Measurements from ENCODE around the gene NFATC4. TPM values are rescaled to one million over a fixed set of nuclear protein-coding genes. Genes with fewer than 3 reads are reported as not detected.
"Not testable (repeated sequence)": the region's sequence is repeated elsewhere in the genome, so short reads cannot be mapped to it uniquely, and the experiment has no call there.

NFATC4 gene
- total RNA-seq, 2 donors from 2014 or later: not detected

DNA sequence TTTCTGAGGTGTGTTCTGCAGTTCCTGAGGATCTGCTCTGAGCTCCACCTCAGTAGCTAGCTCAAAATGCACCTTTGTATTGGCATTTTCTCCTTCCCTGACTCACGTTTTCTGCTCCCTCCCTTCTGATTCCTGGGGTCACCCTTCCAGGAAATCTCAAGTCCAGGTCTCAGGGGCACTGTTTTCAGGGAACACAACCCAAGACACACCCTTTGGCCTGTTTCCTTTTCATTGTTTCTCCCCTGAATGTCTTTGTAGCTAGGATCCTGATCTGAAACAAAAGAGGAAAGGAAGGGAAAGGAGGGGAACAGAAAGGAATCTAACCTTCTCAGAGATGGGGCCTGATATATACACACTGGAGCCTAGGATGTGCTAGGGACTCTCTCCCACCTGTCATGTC, 20.9 kb upstream of the NFATC4 start:
- Mint-ChIP-seq H3K4me3 (no peak overlapping the region), H3K27me3 (peaks cover 80% of the 10 kb centered on the region), H3K36me3 (ENCODE audit: low read depth) (peaks cover 10% of the 10 kb centered on the region), H3K4me1 (no peaks in the 10 kb centered on the region), H3K27ac (no peak overlapping the region)
- H3K9me3 ChIP-seq (ENCODE audit: control insufficient read depth, low read length, poor library complexity, severe bottlenecking): no peaks in the 10 kb centered on the region
- no peak for ATAC-seq
- no peak for DNase-seq

DNA sequence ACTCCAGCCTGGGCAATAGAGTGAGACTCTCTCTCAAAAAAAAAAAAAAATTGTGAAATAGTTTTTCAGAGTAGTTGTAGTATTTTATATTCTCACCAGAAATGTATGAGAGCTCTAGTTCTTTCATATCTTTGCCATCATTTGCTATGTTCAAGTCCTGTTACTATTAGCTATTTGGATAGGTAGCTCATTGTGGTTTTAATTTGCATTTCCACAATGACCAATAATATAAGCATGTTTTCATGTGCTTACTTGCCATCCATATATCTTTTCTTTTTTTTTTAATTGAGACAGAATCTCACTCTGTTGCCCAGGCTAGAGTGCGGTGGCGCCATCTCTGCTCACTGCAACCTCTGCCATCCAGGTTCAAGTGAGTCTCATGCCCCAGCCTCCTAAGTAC, 19.8 kb upstream of the NFATC4 start:
- no peak overlapping the region for H3K27ac Mint-ChIP-seq
- DNase-seq: no peak
- H3K36me3 Mint-ChIP-seq (ENCODE audit: low read depth): peaks cover 10% of the 10 kb centered on the region
- no peak overlapping the region for H3K4me3 Mint-ChIP-seq
- H3K9me3 ChIP-seq (ENCODE audit: control insufficient read depth, low read length, poor library complexity, severe bottlenecking): no peaks in the 10 kb centered on the region
- ATAC-seq: no peak
- peaks cover 82% of the 10 kb centered on the region for H3K27me3 Mint-ChIP-seq
- H3K4me1 Mint-ChIP-seq: no peaks in the 10 kb centered on the region

DNA sequence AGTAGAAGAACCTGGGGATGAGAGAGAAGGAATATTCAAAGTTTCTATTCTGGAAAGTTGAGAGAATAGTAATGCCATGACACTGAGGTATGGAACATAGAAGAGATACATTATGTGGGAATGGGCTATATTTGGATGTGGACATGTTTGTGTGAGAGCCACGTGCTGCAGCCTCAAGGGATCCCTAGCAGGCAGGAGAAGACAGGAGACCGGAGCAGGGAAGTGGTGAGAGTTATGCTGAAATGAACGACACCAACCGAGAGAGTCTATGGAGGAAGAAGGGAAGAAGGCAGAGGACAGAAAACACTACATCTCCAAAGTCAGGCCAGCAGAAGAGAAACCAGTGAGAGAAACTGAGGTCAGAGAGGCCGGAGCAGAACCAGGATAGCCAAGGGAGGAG, 18.2 kb upstream of the NFATC4 start:
- H3K4me3 Mint-ChIP-seq: no peak overlapping the region
- H3K36me3 Mint-ChIP-seq (ENCODE audit: low read depth): peaks cover 10% of the 10 kb centered on the region
- peaks cover 5% of the 10 kb centered on the region for H3K4me1 Mint-ChIP-seq
- H3K27ac Mint-ChIP-seq: no peak overlapping the region
- H3K27me3 Mint-ChIP-seq: peaks cover 85% of the 10 kb centered on the region
- ATAC-seq: no peak
- H3K9me3 ChIP-seq (ENCODE audit: control insufficient read depth, low read length, poor library complexity, severe bottlenecking): no peaks in the 10 kb centered on the region
- no peak for DNase-seq

DNA sequence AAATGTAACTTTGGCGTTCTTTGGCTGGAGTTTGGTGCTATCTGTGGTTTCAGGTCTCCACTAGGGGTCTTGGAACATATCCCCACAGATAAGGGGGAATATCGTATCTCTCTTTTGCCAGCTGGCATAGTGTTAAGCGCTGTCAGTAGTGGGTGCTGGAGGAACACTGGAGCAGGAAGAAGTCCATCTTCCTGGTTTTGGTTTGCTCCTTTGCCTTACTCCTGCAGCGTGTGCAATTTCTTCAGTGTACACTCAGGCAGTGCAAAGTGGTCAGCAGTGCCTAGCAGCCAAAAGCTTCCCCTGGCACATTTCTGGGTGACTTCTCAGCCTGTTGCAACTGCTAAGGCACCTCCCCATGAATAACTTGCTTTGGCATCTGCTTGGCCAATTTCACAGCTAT, 16.5 kb upstream of the NFATC4 start:
- Mint-ChIP-seq H3K4me1 (peaks cover 5% of the 10 kb centered on the region), H3K27ac (no peak overlapping the region), H3K27me3 (peaks cover 72% of the 10 kb centered on the region), H3K36me3 (ENCODE audit: low read depth) (peaks cover 10% of the 10 kb centered on the region), H3K4me3 (no peak overlapping the region)
- ATAC-seq: no peak
- no peak for DNase-seq
- H3K9me3 ChIP-seq (ENCODE audit: control insufficient read depth, low read length, poor library complexity, severe bottlenecking): no peaks in the 10 kb centered on the region

DNA sequence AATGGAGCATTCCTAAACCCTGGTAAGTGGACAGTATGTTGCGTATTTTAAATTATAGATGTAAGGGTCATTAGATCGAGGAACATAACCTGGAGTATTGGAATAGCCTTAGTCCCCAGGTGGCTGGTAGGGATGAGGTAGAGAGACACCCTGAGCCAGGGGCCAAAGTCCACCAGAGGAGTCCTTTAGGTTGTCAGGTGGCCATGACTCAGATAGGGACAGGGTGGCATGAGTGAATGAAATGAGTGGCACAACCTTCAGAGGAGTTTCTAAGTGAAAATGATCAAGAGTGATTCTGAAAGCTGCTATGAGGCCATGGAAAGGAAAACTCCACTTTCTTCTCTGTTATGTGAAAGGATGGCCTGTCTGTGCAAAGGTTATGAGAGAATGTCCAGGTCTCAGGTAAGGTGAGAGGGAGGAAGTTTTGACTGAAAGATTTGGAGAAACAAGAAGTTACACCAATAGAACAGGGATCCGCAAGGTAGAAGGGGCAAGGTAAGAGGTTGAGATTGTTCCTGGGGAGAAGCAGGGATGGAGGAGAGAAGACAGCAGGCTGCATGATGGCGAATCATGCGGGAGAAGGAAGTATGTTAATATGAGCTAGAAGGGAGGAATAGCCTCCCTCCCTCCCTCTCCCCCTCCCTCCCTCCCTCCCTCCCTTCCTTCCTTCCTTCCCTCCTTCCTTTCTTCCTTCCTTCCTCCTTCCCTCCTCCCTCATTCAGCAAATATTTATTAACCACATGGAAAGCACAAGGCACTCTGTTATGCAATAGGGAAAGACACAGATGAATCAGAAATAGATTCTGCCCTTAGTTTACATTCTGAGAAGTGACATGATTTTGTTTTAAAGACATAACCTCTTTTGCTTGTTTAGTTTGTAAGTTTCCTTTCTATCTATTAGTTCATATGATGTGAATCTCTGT, 14.2 kb upstream of the NFATC4 start:
- DNase-seq (no peak), ATAC-seq (no peak)
- H3K9me3 ChIP-seq (ENCODE audit: control insufficient read depth, low read length, poor library complexity, severe bottlenecking): no peaks in the 10 kb centered on the region
- H3K27ac Mint-ChIP-seq: peak overlapping the region; percentile 57
- peaks cover 56% of the 10 kb centered on the region for H3K27me3 Mint-ChIP-seq
- peaks cover 10% of the 10 kb centered on the region for H3K36me3 Mint-ChIP-seq (ENCODE audit: low read depth)
- H3K4me1 Mint-ChIP-seq: peaks cover 5% of the 10 kb centered on the region
- no peak overlapping the region for H3K4me3 Mint-ChIP-seq

DNA sequence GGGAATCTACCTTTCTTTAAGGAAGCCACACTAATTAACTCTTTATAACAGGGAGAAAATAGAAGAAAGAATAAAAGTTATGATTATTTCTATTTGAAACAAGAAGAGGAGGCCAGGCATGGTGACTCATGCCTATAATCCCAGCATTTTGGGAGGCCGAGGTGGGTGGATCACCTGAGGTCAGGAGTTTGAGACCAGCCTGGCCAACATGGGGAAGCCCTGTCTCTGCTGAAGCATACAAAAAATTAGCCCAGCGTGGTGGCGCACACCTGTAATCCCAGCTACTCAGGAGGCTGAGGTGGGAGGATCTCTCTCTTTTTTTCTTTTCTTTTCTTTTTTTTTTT, 13.5 kb upstream of the NFATC4 start:
- DNase-seq; H3K36me3 Mint-ChIP-seq (ENCODE audit: low read depth); ATAC-seq; H3K27ac Mint-ChIP-seq; H3K9me3 ChIP-seq (ENCODE audit: control insufficient read depth, low read length, poor library complexity, severe bottlenecking); H3K4me1 Mint-ChIP-seq; H3K4me3 Mint-ChIP-seq: not testable (repeated sequence)
- H3K27me3 Mint-ChIP-seq: peaks cover 50% of the 10 kb centered on the region

DNA sequence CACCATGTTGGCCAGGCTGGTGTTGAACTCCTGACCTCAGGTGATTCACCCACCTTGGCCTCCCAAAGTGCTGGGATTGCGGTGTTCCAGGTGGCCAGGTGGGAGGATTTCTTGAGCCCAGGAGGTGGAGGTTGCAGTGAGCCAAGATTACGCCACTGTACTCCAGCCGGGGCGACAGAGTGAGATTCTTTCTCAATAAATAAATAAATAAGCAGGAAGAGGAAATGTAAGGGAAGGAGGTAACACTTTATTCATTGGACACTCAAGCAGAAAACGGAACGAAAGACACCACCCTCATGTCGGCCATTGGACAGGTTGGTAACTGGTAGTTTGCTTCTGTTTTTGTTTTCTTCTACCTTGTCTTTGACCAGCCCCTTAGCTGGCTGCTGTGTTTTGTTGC, 13.0 kb upstream of the NFATC4 start:
- Mint-ChIP-seq H3K27ac (no peak overlapping the region), H3K4me3 (no peak overlapping the region), H3K27me3 (peaks cover 49% of the 10 kb centered on the region), H3K36me3 (ENCODE audit: low read depth) (peaks cover 3% of the 10 kb centered on the region), H3K4me1 (peaks cover 5% of the 10 kb centered on the region)
- ATAC-seq (no peak), DNase-seq (no peak)
- no peaks in the 10 kb centered on the region for H3K9me3 ChIP-seq (ENCODE audit: control insufficient read depth, low read length, poor library complexity, severe bottlenecking)

DNA sequence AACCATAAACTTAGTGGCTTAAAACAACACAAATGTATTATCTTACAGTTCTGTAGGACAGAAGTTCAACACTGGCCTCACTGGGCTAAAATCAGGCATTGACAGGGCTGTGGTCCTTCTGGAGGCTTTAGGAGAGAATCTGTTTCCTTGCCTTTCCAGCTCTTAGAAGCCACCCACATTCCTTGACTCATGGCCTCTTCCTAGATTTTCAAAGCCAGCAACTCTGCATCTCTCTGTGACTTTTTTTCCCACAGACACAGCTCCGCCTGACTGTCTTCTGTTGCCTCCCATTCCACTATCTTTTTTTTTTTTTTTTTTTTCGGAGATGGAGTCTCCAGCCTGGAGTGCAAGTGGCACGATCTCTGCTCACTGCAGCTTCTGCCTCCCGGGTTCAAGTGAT, 11.8 kb upstream of the NFATC4 start:
- Mint-ChIP-seq H3K27me3 (peaks cover 44% of the 10 kb centered on the region), H3K4me1 (peaks cover 5% of the 10 kb centered on the region), H3K36me3 (ENCODE audit: low read depth) (peaks cover 2% of the 10 kb centered on the region), H3K27ac (no peak overlapping the region), H3K4me3 (no peak overlapping the region)
- no peaks in the 10 kb centered on the region for H3K9me3 ChIP-seq (ENCODE audit: control insufficient read depth, low read length, poor library complexity, severe bottlenecking)
- no peak for DNase-seq
- ATAC-seq: no peak

DNA sequence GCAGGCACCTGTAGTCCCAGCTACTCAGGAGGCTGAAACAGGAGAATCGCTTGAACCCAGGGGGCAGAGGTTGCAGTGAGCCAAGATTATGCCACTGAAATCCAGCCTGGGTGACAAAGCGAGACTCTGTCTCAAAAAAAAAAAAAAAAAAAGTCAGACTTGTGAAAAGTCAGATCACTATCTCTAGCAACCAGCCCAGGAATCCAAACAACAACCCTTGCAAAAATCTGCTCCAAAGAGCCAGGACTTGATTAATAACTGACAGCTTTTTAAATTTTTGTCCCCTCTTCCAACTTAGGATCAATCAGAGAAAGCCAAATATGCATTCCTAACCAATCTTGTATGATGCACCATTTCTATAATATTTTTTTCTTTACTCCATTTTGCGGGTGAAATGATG, 7.7 kb upstream of the NFATC4 start:
- H3K27ac Mint-ChIP-seq: no peak overlapping the region
- DNase-seq (no peak), ATAC-seq (no peak)
- H3K27me3 Mint-ChIP-seq: peaks cover 41% of the 10 kb centered on the region
- no peak overlapping the region for H3K4me3 Mint-ChIP-seq
- peaks cover 5% of the 10 kb centered on the region for H3K4me1 Mint-ChIP-seq
- H3K9me3 ChIP-seq (ENCODE audit: control insufficient read depth, low read length, poor library complexity, severe bottlenecking): no peaks in the 10 kb centered on the region
- H3K36me3 Mint-ChIP-seq (ENCODE audit: low read depth): peaks cover 4% of the 10 kb centered on the region

DNA sequence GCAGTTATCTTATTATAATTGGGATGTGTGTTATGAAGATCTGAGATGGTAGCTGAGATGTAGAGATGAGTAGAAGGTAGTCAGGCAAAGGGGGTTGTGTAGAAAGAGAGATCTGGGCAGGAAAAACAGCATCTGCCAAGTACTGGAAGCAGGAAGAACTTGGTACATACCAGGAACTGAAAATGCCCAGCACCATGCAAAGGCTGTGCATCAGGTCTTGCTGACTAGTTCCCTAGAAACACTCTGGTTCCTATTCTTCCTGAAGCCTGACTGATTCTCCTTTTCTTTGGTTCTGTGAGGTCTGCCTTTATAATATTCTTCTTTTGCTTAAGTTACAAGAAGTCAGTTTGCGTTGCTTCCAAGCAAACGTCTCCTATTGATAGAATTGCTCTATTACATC, 6.7 kb upstream of the NFATC4 start:
- H3K36me3 Mint-ChIP-seq (ENCODE audit: low read depth): peaks cover 4% of the 10 kb centered on the region
- H3K4me3 Mint-ChIP-seq: no peak overlapping the region
- no peak for DNase-seq
- peaks cover 12% of the 10 kb centered on the region for H3K4me1 Mint-ChIP-seq
- ATAC-seq: no peak
- peaks cover 50% of the 10 kb centered on the region for H3K27me3 Mint-ChIP-seq
- no peak overlapping the region for H3K27ac Mint-ChIP-seq
- no peaks in the 10 kb centered on the region for H3K9me3 ChIP-seq (ENCODE audit: control insufficient read depth, low read length, poor library complexity, severe bottlenecking)

DNA sequence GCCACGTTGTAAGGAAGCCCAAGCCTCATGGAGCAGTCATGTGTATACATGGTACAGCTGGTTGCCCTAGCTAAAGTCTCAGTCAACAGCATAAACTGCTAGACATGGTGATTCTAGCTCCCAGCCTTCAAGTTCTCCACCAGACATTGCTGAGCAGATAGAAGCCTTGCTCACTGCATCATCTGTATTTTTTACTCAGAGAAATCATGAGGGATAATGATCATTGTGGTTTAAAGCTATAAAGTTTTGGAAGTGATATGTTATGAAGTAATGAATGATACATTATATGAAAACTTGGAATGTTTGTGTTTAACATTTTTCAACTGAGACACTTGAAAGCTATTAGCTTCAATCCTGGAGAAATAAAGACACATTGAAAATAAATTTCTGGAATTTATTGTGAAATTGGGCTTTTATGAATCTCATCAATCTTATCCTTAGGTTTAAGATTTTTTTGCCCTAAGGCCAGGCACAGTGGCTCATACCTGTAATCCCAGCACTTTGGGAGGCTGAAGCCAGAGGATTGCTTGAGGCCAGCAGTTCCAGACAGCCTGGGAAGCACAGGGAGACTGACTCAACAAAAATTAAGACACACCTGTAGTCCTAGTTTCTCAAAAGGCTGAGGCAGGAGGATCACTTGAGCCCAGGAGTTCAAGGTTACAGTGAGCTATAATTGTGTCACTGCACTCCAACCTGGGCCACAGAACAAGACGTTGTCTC, 5.6 kb upstream of the NFATC4 start:
- Mint-ChIP-seq H3K27me3 (peaks cover 57% of the 10 kb centered on the region), H3K36me3 (ENCODE audit: low read depth) (peaks cover 4% of the 10 kb centered on the region)

DNA sequence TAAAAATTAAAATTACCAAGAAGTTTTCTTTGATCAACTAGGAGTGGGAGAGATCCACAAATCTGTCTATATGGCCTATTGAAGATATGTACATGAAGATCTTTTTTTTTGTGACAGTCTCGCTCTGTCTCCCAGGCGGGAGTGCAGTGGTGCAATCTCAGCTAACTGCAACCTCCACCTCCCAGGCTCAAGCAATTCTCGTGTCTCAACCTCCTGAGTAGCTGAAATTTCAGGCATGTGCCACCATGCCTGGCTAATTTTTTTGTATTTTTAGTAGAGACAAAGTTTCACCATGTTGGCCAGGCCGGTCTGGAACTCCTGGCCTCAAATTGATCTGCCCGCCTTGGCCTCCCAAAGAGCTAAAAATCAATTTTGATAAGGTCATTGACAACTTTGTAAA, 4.6 kb upstream of the NFATC4 start:
- Mint-ChIP-seq H3K27ac (no peak overlapping the region), H3K36me3 (ENCODE audit: low read depth) (peaks cover 4% of the 10 kb centered on the region), H3K4me1 (peaks cover 27% of the 10 kb centered on the region), H3K27me3 (peaks cover 61% of the 10 kb centered on the region), H3K4me3 (no peak overlapping the region)
- no peak for DNase-seq
- no peaks in the 10 kb centered on the region for H3K9me3 ChIP-seq (ENCODE audit: control insufficient read depth, low read length, poor library complexity, severe bottlenecking)
- no peak for ATAC-seq

More for the DNA sequence above, 5.6 kb upstream of the NFATC4 start:
- no peaks in the 10 kb centered on the region for H3K9me3 ChIP-seq (ENCODE audit: control insufficient read depth, low read length, poor library complexity, severe bottlenecking)
- peaks cover 20% of the 10 kb centered on the region for H3K4me1 Mint-ChIP-seq
- DNase-seq: no peak
- no peak overlapping the region for H3K4me3 Mint-ChIP-seq
- no peak for ATAC-seq
- no peak overlapping the region for H3K27ac Mint-ChIP-seq

DNA sequence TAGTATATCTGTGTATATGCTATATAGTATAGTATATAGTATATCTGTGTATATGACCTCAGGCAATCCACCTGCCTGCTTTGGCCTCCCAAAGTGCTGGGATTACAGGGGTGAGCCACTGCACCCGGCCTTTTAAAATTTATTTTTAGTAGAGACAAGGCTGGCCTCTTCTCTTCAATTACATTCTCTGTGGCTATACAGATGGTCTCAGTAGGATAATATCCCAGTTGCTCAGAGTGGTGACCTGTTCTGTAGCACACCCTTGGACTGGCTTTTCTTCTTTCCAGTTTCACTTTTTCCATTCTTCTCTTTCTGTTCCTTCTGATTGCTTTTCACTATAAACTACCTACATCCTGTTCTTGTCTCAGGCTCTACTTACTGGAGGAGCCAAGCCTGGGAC, 3.1 kb upstream of the NFATC4 start:
- peaks cover 27% of the 10 kb centered on the region for H3K4me1 Mint-ChIP-seq
- peaks cover 4% of the 10 kb centered on the region for H3K36me3 Mint-ChIP-seq (ENCODE audit: low read depth)
- no peak for DNase-seq
- H3K9me3 ChIP-seq (ENCODE audit: control insufficient read depth, low read length, poor library complexity, severe bottlenecking): no peaks in the 10 kb centered on the region
- H3K27ac Mint-ChIP-seq: no peak overlapping the region
- peaks cover 62% of the 10 kb centered on the region for H3K27me3 Mint-ChIP-seq
- ATAC-seq: no peak
- H3K4me3 Mint-ChIP-seq: no peak overlapping the region
